IgD-negative memory B cell (primary cell): Measurements from ENCODE around the gene OR2L3. TPM values are rescaled to one million over a fixed set of nuclear protein-coding genes. Genes with fewer than 3 reads are reported as not detected.

Experiments used
- H3K27ac Mint-ChIP-seq, 3 donors: one replicate each; pipeline ENCODE4 v1.8.0; 2020 to 2022; ENCODE audit warnings: mild to moderate bottlenecking in 3 of 3, mixed read lengths in 3 of 3, moderate library complexity in 1 of 3
- H3K27me3 Mint-ChIP-seq: one replicate; pipeline ENCODE4 v1.8.0; 2021; ENCODE audit warnings: mixed read lengths
- H3K36me3 Mint-ChIP-seq: one replicate; pipeline ENCODE4 v1.8.0; 2020; ENCODE audit warnings: mild to moderate bottlenecking, mixed read lengths
- H3K4me1 Mint-ChIP-seq, 3 donors: one replicate each; pipeline ENCODE4 v1.8.0; 2020 to 2022; ENCODE audit warnings: mixed read lengths in 3 of 3, mild to moderate bottlenecking in 1 of 3
- H3K4me3 Mint-ChIP-seq, 4 donors: one replicate each; pipeline ENCODE4 v1.8.0; 2020 to 2022; ENCODE audit warnings: mild to moderate bottlenecking in 4 of 4, mixed read lengths in 4 of 4, moderate library complexity in 3 of 4
- H3K9me3 Mint-ChIP-seq, 3 donors: one replicate each; pipeline ENCODE4 v1.8.0; 2020 to 2021; ENCODE audit warnings: mixed read lengths in 3 of 3, mild to moderate bottlenecking in 1 of 3
- polyA plus RNA-seq: library from polyadenylated mRNA; unstranded; fragments of 300-500 nt; fragmentation: Illumina TruSeq; gene quantifications from one replicate; pipeline ENCODE4 v1.2.3, GENCODE V29; 2021

Gene OR2L3
- polyA plus RNA-seq, 1 donor from 2014 or later, result not detected

DNA sequence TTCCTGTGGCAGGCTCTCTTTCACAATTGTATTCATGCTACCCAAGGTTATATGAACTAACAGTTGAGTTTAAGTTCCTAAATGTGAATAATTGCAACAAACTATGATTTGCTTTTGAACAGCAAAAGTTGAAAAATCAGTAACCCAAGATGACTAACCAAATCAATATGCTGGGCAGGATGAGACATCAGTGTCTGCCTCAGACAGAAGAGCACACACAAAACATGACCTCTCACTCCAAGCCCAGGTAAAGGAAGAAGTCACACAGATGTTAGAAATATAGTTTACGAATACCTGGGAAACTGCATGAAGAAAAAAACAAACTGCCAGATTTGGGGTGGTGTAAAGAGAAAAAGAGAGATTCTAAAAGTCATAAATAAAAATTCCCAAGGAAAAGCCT is 51.9 kb downstream of the OR2L3 start:
- Mint-ChIP-seq H3K4me1 (peaks cover 0 to 2% (median 0%) of the 10 kb centered on the region in 3 donors), H3K9me3 (peaks cover 0 to 2% (median under 1%) of the 10 kb centered on the region in 3 donors), H3K36me3 (no peaks in the 10 kb centered on the region), H3K27ac (no peak overlapping the region), H3K27me3 (no peaks in the 10 kb centered on the region), H3K4me3 (no peak overlapping the region)

GRCh38 chr1:248102847-248103246 is 56.2 kb downstream of the OR2L3 start:
- H3K27me3 Mint-ChIP-seq, result no peaks in the 10 kb centered on the region
- no peaks in the 10 kb centered on the region for H3K4me1 Mint-ChIP-seq
- no peak overlapping the region for H3K4me3 Mint-ChIP-seq
- H3K36me3 Mint-ChIP-seq, result no peaks in the 10 kb centered on the region
- no peak overlapping the region for H3K27ac Mint-ChIP-seq
- H3K9me3 Mint-ChIP-seq, result peaks cover 3 to 9% (median 7%) of the 10 kb centered on the region in 3 donors

GRCh38 chr1:248111157-248111556 is 64.5 kb downstream of the OR2L3 start:
- no peaks in the 10 kb centered on the region for H3K4me1 Mint-ChIP-seq
- no peaks in the 10 kb centered on the region for H3K27me3 Mint-ChIP-seq
- peak overlapping the region in 1 of 4 donors; percentile 41 for H3K4me3 Mint-ChIP-seq
- no peaks in the 10 kb centered on the region for H3K36me3 Mint-ChIP-seq
- no peak overlapping the region for H3K27ac Mint-ChIP-seq
- peaks cover 6 to 37% (median 20%) of the 10 kb centered on the region in 3 donors for H3K9me3 Mint-ChIP-seq

Other genes with a start within 250 kb of the OR2L3 start
- not detected for gene OR14A16, start 222.7 kb upstream of the OR2L3 start, polyA plus RNA-seq
- not detected for gene OR11L1, start 204.9 kb upstream of the OR2L3 start, polyA plus RNA-seq
- 0.95 TPM for gene TRIM58, start 189.6 kb upstream of the OR2L3 start, polyA plus RNA-seq
- gene OR2W3, start 151.2 kb upstream of the OR2L3 start, polyA plus RNA-seq, result 0.91 TPM
- gene OR2T8, start 126.6 kb upstream of the OR2L3 start, polyA plus RNA-seq, result not detected
- gene OR2AJ1, start 121.9 kb upstream of the OR2L3 start, polyA plus RNA-seq, result not detected
- gene OR2L8, start 98.0 kb upstream of the OR2L3 start, polyA plus RNA-seq, result not detected
- gene OR2AK2, start 81.6 kb upstream of the OR2L3 start, polyA plus RNA-seq, result not detected
- gene OR2L5, start 33.2 kb upstream of the OR2L3 start, polyA plus RNA-seq, result not detected
- not detected for gene OR2L2, start 16.8 kb upstream of the OR2L3 start, polyA plus RNA-seq
- 0.39 TPM for gene OR2L13, start 48.3 kb downstream of the OR2L3 start, polyA plus RNA-seq
- not detected for gene OR2M5, start 98.3 kb downstream of the OR2L3 start, polyA plus RNA-seq
- gene OR2M2, start 128.0 kb downstream of the OR2L3 start, polyA plus RNA-seq, result not detected
- gene OR2M3, start 150.4 kb downstream of the OR2L3 start, polyA plus RNA-seq, result not detected
- gene OR2M4, start 184.6 kb downstream of the OR2L3 start, polyA plus RNA-seq, result not detected
- not detected for gene OR2T33, start 231.1 kb downstream of the OR2L3 start, polyA plus RNA-seq